Activated CD8-positive, alpha-beta memory T cell treated with anti-CD3 and anti-CD28 coated beads for 36 hours (primary cell): Measurements from ENCODE around the gene RUVBL1. TPM values are rescaled to one million over a fixed set of nuclear protein-coding genes. Genes with fewer than 3 reads are reported as not detected.

ENCODE experiments used
- CTCF ChIA-PET: fragments of 350-600 bp; sonication (Branson Sonifier 250); formaldehyde crosslinking; loops from one replicate; lab custom pipeline; 2021; ENCODE audit warnings: antibody characterized with exemption; lab: Charles Lee
- POLR2A ChIA-PET: fragments of 350-600 bp; sonication (Branson Sonifier 250); formaldehyde crosslinking; loops from one replicate; lab custom pipeline; 2021; ENCODE audit warnings: antibody characterized with exemption; lab: Charles Lee
- total RNA-seq, 2 experiments: library from RNA; stranded (reverse); gene quantifications; one replicate each; pipeline ENCODE4 v1.2.3, GENCODE V29; 2021

Gene RUVBL1
- total RNA-seq, 2 experiments from 2014 or later = 119 to 124 TPM

- ChIA-PET POLR2A (no interaction called here), CTCF (no interaction called here)
These were observed 67.4 kb downstream of the RUVBL1 start for GRCh38 chr3:128056258-128056657.

DNA sequence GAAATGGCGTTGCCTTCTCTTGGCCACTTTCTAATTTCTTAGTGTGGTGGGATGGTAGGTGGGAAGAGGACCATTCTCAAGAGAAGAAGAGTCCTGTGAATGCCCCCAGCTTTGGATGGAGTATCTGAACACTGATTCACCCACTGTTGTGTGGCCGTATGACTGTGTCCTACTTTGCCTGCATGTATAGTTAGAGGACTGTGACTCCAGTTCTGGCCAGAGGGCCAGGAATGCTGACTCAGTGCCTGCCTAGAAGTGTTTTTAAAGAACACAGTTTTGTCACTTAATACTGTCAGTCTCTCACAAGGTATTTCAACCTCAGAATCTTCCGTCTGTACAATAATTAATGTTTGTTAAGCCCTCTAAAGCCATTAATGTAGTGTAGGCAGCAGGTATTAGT lies 69.2 kb downstream of the RUVBL1 start:
- POLR2A ChIA-PET = no interaction called here
- CTCF ChIA-PET = no interaction called here

- POLR2A ChIA-PET = no interaction called here
- CTCF ChIA-PET = no interaction called here
These were observed 70.0 kb downstream of the RUVBL1 start for GRCh38 chr3:128053614-128054013.

GRCh38 chr3:128052595-128053351 lies 70.8 kb downstream of the RUVBL1 start:
- ChIA-PET POLR2A (interaction anchor here (0.5 to 0.6 kb wide), 2 partner anchors 380 to 478 kb away, joined by 3 to 4 read pairs; no protein-coding TSS in a partner anchor), CTCF (interaction anchor here (1.1 kb wide), 1 partner anchor 445 kb away, joined by 3 read pairs; no protein-coding TSS in a partner anchor)

DNA sequence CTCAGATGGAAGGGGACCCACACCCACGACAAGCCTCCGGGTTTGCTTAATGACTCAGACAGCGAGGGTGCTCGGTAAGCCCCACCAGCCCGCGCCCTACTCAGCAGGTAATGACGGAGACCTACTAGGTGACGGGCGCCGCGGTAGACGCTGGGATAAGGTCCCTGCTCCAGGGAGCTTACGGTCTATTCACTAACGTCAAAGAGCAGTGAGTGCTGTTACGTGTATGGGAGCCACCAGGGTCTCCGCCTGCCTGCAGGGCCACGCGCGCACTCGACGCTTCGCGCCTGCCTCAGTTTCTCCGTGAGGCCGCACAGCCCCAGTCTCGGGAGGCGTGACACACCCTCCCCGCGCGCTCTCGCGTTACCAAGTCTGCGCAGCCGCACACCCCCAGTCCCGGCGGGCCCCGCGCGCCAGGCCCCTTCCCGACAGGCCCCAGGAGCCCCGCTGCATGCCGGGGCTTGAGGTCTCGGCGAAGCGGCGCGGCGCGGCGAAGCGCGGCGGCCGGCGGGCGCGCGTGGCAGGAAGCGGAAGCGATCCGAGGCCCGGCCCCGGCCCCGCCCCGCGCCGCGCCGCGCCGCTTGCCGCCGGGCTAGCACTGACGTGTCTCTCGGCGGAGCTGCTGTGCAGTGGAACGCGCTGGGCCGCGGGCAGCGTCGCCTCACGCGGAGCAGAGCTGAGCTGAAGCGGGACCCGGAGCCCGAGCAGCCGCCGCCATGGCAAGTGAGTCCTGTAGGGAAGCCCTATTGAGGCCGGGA lies 71.6 kb downstream of the RUVBL1 start, which contains the start of gene SEC61A1:
Gene SEC61A1 (plus strand): TSS at position 601 of the 758 bp plus-strand sequence. CDS start 116 bp downstream, at position 717.
- POLR2A ChIA-PET = interaction anchor here (0.5 to 0.6 kb wide), 2 partner anchors 381 to 477 kb away, joined by 3 to 4 read pairs; no protein-coding TSS in a partner anchor
- CTCF ChIA-PET = interaction anchor here (0.5 to 1.7 kb wide), 3 partner anchors 446 to 477 kb away, joined by 3 to 4 read pairs (median 3); no protein-coding TSS in a partner anchor

DNA sequence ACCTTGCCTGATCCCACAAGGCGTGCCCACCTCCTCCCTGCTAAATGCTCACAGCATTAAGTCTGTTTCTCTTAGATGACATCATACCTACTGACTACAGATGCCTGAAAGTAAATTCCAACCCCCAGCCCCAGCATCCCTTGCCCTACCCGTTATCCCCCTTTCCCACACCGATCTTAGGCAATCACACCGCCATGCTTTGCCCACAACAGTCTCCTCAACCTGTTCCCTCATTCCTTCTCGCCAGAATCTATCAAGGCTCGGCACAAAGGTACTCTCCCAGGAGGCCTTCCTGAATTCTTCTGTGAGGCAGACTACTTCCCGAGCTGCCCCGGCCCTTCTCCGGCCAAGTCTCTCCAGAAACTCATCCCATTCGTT lies 72.2 kb downstream of the RUVBL1 start:
- POLR2A ChIA-PET = no interaction called here
- CTCF ChIA-PET = interaction anchor here (1.7 kb wide), 1 partner anchor 477 kb away, joined by 3 read pairs; no protein-coding TSS in a partner anchor

DNA sequence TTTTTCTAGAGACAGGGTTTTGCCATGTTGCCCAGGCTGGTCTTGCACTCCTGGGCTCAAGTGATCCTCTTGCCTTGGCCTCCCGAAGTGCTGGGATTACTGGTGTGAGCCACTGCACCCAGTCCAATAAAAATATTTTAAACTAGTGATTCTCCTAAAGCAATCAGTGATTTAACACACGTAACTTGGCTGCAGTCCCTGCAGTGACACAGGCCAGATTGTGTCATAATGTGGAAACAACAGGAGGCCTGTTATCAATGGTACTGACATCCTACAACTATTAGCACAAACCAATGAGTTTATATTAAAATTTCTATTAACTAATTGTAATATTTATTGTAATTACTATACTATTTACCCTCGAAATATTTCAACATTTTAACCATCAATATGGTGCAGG lies 73.0 kb downstream of the RUVBL1 start:
- ChIA-PET POLR2A (no interaction called here), CTCF (interaction anchor here (1.7 kb wide), 1 partner anchor 476 kb away, joined by 3 read pairs; no protein-coding TSS in a partner anchor)

DNA sequence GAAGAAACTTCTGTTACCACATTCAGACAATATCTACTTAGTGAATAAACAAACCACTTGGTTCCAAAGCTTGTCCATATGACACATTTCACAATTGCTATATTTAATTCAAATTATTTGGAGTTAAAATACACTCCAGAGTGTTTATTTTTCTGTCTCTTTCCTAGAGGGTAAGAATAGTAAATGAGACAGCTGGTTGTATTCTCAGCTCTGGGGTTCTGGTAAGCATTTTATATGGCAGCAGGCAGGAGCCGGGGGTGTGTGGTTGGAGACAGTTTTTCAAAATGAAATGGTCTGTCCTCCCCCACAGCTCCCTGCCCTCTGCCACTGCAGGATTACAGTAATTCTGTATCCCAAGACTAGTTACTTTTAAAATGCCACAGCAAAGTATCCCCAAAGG lies 82.3 kb downstream of the RUVBL1 start:
- ChIA-PET CTCF (no interaction called here), POLR2A (no interaction called here)

DNA sequence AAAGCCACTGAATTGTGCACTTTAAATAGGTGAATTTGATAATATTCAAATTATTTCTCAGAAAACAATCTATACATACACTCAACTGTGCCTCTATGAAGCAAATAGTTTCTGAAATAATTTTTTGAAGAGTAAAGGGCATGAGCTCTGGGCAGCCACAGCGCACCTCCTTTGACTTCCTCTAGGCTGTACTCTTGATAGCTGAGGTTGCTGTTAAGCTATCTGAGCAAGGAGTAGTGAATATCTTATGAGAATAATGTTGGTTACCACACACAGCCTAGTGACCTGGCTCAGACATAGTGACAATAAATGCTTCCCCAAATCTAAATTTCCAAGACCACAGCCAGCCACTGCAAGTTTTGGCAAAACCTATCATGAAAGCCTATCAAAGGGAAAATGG lies 83.0 kb downstream of the RUVBL1 start:
- POLR2A ChIA-PET = no interaction called here
- CTCF ChIA-PET = no interaction called here

DNA sequence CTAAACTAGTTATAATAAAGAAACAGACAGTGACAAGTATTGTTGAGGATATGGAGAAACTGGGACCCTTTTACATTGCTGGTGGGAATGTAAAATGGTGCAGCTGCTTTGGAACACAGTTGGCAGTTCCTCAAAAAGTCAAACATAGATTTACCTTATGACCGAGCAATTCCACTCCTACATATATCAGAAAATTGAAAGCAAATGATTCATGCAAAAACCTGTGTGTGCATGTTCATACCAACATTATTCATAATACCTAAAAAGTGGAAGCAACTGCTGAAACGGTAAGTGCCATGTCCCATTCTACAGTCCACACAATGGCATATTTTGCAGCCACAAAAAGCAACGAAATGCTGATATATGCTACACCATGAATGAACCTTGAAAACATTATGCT lies 83.6 kb downstream of the RUVBL1 start:
- ChIA-PET CTCF (no interaction called here), POLR2A (no interaction called here)

DNA sequence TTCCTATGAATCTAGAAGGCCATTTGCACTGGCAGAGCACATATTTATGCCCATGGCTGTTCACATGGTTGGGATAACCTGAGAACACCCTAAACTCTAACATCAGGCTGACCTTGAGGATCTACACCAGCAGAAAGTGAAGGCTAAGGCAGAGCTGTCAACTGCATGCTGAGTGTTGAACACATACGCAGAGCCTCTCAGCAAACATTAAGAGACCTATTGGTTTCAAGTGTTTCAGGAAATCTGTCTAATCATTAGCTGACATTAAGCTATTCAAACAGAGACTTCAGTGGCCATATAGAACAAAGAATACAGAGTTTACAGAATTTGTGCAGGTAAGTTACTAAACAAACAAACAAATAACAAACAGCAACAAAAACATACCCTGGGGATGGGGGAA lies 87.5 kb downstream of the RUVBL1 start:
- POLR2A ChIA-PET = no interaction called here
- CTCF ChIA-PET = no interaction called here

- ChIA-PET CTCF (no interaction called here), POLR2A (no interaction called here)
These were observed 90.5 kb downstream of the RUVBL1 start for GRCh38 chr3:128033102-128033501.

Other genes starting within 250 kb of the RUVBL1 start
- gene KBTBD12, start 208.6 kb downstream of the RUVBL1 start, total RNA-seq = not detected
- gene SEC61A1, start 71.4 kb downstream of the RUVBL1 start, total RNA-seq = 100 to 1,000 TPM; 189 to 191 TPM
- gene EEFSEC, start 29.7 kb upstream of the RUVBL1 start, total RNA-seq = 10 to 100 TPM; 20.8 to 21.4 TPM